ENCODE measurements around the gene TCERG1L.
"Not testable (repeated sequence)": the region's sequence is repeated elsewhere in the genome, so short reads cannot be mapped to it uniquely, and the experiment has no call there.

Gene TCERG1L

DNA sequence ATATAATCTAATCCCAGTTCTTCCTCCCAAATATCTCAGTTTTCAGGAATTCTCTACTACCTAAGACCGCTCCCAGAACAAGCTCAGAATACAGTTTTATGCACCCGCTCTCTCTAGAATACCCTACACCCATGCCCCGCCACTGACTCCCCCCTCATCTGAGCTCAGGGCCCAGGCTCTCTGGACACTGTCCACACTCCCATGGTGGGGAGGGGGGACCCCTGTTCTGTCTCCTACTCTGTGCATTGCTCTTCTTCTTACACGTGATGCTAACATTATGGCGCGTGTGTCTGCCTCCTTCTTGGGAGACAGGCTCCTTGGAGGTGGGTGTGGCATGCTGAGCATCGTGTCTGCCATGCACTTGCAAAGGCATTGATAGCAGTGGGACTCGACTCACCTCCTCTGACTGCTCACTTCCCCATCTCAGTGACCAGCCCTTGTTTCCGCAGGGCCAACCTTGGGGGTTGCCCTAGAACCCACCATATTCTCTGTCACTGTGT lies 127.9 kb downstream of the TCERG1L start:
- in situ Hi-C loops (cut with HindIII; ENCODE audit: low pct_unique_long_range_greater_than_20kb, low sequenced_read_pairs): no loop called here

DNA sequence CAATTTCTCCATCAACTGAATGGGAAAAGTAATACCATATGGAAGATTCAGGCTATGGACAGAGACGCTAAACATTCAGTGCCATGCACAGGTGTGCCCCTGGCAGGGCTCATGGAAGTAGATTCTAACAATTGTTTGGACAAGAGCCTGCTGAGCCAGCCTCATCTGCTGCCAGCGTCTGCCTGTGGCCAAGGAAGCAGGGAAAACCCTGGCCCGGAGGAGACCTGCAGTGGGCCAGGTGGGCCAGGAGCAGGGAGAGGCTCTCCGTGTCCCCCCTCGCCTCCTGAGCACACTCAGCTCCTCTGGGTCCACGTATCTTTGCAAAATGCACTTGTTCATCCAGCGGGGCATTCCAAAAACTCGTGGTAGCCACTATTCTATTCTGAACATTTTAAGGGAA lies 130.1 kb downstream of the TCERG1L start:
- no peak for TF ChIP-seq JUND (IDR thresholded peaks at IDR 0.05; ENCODE audit: low read depth)
- DNase-seq (ENCODE audit: low read depth in 1 of 2, low spot score in 1 of 2): peak; percentile 10 to 16
- in situ Hi-C loops (cut with HindIII; ENCODE audit: low pct_unique_long_range_greater_than_20kb, low sequenced_read_pairs): no loop called here

More for the DNA sequence above, 127.9 kb downstream of the TCERG1L start:
- no peak for TF ChIP-seq JUND (IDR thresholded peaks at IDR 0.05; ENCODE audit: low read depth)
- no peak for DNase-seq (ENCODE audit: low read depth in 1 of 2, low spot score in 1 of 2)

- no peak for TF ChIP-seq JUND (IDR thresholded peaks at IDR 0.05; ENCODE audit: low read depth)
- in situ Hi-C loops (cut with HindIII; ENCODE audit: low pct_unique_long_range_greater_than_20kb, low sequenced_read_pairs): no loop called here
- DNase-seq (ENCODE audit: low read depth in 1 of 2, low spot score in 1 of 2): no peak
Measured at GRCh38 chr10:131180740-131181415, 130.6 kb downstream of the TCERG1L start.

- no peak for TF ChIP-seq JUND (IDR thresholded peaks at IDR 0.05; ENCODE audit: low read depth)
- in situ Hi-C loops (cut with HindIII; ENCODE audit: low pct_unique_long_range_greater_than_20kb, low sequenced_read_pairs): no loop called here
- no peak for DNase-seq (ENCODE audit: low read depth in 1 of 2, low spot score in 1 of 2)
Measured at GRCh38 chr10:131180086-131180485, 131.4 kb downstream of the TCERG1L start.

- in situ Hi-C loops (cut with HindIII; ENCODE audit: low pct_unique_long_range_greater_than_20kb, low sequenced_read_pairs): no loop called here
- no peak for DNase-seq (ENCODE audit: low read depth in 1 of 2, low spot score in 1 of 2)
- TF ChIP-seq JUND (IDR thresholded peaks at IDR 0.05; ENCODE audit: low read depth): no peak
Measured at GRCh38 chr10:131179361-131179760, 132.2 kb downstream of the TCERG1L start.

- in situ Hi-C loops (cut with HindIII; ENCODE audit: low pct_unique_long_range_greater_than_20kb, low sequenced_read_pairs): no loop called here
- DNase-seq (ENCODE audit: low read depth in 1 of 2, low spot score in 1 of 2): no peak
- no peak for TF ChIP-seq JUND (IDR thresholded peaks at IDR 0.05; ENCODE audit: low read depth)
Measured at GRCh38 chr10:131178521-131179331, 132.8 kb downstream of the TCERG1L start.

DNA sequence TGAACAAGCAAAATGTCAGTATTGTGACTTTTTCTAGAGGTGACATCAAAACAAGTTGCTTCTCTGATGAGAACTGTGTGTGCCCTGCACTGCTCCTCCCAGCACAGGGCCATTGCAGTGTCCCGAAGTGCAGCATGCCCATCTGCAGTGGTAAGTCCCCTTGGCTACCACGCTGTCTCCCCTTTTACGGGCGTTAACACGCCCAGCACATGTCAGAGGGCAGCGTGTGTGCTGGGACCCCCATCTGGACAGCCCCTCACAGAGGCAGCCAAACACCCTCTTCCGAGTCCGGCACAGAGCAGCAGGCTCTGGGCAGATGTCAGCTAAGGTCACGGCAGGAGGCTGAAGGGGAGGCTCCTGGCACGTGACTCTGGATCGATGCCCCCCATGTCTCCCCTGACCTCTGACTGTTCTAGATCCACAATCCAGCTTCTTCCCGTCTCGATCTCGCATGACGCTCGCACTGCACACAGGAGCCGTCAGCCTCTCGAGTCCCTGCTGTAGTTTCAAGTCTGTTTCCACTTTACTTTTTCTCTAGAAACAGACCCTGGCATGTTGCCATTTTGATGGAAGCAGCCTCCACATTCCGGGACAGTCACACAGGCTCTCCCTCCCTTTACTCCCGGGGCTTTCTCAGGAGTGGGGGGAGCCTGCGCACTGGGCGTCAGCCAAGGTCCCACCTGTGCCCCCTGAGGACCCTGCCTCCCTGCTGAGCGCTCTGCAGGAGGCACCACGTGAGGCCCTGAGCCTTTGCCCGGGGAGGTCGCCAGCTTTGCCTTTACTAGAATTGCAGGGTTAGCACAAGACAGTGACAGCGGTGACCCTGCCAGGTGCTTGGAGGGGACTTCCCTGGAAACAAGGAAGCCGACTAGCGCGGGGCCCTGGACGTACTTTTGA lies 133.8 kb downstream of the TCERG1L start:
- TF ChIP-seq JUND (IDR thresholded peaks at IDR 0.05; ENCODE audit: low read depth): no peak
- in situ Hi-C loops (cut with HindIII; ENCODE audit: low pct_unique_long_range_greater_than_20kb, low sequenced_read_pairs): no loop called here
- DNase-seq (ENCODE audit: low read depth in 1 of 2, low spot score in 1 of 2): no peak

- in situ Hi-C loops (cut with HindIII; ENCODE audit: low pct_unique_long_range_greater_than_20kb, low sequenced_read_pairs): no loop called here
- no peak for DNase-seq (ENCODE audit: low read depth in 1 of 2, low spot score in 1 of 2)
- TF ChIP-seq JUND (IDR thresholded peaks at IDR 0.05; ENCODE audit: low read depth): no peak
Measured at GRCh38 chr10:131176907-131177306, 134.6 kb downstream of the TCERG1L start.

DNA sequence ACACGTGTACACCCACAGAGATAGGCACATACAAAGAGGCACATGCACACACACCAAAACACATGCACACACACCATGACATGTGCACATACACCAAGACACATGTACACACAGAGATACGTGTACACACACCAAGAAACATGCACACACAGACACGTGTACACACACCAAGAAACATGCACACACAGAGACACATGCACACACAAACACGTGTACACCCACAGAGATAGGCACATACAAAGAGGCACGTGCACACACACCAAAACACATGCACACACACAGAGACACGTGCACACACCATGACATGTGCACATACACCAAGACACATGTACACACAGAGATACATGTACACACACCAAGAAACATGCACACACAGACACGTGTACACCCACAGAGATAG lies 135.2 kb downstream of the TCERG1L start:
- DNase-seq (ENCODE audit: low read depth in 1 of 2, low spot score in 1 of 2); in situ Hi-C loops (cut with HindIII; ENCODE audit: low pct_unique_long_range_greater_than_20kb, low sequenced_read_pairs): not testable (repeated sequence)

DNA sequence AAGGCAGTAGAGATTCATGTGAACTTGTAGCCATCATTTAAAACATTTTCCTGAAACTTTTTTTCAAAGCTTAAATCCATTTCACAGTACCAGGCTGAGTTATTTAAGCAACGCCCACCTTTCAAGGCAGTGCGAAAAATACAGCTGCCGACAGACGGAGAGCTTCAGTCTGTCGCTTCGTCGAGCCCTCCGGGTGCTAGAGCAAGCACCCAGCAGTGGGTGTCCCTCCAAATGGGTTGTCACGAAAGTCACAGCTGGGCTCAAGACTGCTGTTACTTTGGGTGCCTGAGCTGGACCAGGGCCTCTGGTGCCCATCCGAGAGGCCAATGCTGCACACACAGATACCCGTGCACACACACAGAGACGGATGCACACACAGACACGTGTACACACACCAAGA lies 135.6 kb downstream of the TCERG1L start:
- in situ Hi-C loops (cut with HindIII; ENCODE audit: low pct_unique_long_range_greater_than_20kb, low sequenced_read_pairs): no loop called here
- DNase-seq (ENCODE audit: low read depth in 1 of 2, low spot score in 1 of 2): no peak
- TF ChIP-seq JUND (IDR thresholded peaks at IDR 0.05; ENCODE audit: low read depth): no peak

- DNase-seq (ENCODE audit: low read depth in 1 of 2, low spot score in 1 of 2): no peak
- TF ChIP-seq JUND (IDR thresholded peaks at IDR 0.05; ENCODE audit: low read depth): no peak
- in situ Hi-C loops (cut with HindIII; ENCODE audit: low pct_unique_long_range_greater_than_20kb, low sequenced_read_pairs): no loop called here
Measured at GRCh38 chr10:131174651-131175540, 136.6 kb downstream of the TCERG1L start.

DNA sequence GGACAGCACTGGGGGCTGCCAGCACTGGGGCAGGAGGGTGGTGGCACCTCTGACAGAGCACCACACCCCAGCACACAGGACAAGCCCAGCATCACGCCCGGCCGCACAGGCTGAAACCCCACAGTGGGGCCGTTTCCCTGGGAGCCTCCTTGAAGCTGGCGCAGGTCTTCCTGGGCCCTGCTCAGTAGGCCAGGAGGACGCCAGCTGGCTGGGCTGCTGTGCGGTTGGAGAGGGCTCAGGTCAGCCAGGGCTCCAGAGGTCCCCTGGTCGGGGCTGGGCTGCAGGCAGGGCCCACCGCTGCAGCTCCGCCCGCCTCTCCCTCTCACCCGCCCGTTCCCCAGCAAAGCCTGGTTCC lies 137.3 kb downstream of the TCERG1L start:
- no peak for TF ChIP-seq JUND (IDR thresholded peaks at IDR 0.05; ENCODE audit: low read depth)
- no peak for DNase-seq (ENCODE audit: low read depth in 1 of 2, low spot score in 1 of 2)
- in situ Hi-C loops (cut with HindIII; ENCODE audit: low pct_unique_long_range_greater_than_20kb, low sequenced_read_pairs): no loop called here
